ENCODE measurements around the gene TSPO2.
A peak's percentile ranks its signal among the peaks of the same experiment; 100 is the strongest.

The TSPO2 gene

DNA sequence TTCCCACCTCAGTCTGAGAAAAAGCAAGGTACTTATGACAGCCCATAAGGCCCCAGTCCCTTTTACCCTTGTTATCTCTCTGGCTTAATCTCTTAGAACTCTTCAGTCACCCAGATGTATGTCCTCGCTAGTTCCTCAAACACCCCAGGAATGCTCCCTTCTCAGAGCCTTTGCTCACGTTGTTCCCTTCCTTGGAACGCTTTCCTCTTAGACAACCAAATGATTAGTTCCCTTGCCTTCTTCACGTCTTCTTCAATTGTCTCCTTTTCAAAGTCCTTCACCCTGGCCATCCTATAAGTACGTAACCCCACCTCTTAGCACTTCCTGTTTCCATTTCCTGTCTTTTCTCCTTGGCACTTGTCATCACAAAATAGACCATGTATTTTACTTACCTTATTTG, 9.6 kb downstream of the TSPO2 start:
- no peak for DNase-seq (ENCODE audit: low read depth)

DNA sequence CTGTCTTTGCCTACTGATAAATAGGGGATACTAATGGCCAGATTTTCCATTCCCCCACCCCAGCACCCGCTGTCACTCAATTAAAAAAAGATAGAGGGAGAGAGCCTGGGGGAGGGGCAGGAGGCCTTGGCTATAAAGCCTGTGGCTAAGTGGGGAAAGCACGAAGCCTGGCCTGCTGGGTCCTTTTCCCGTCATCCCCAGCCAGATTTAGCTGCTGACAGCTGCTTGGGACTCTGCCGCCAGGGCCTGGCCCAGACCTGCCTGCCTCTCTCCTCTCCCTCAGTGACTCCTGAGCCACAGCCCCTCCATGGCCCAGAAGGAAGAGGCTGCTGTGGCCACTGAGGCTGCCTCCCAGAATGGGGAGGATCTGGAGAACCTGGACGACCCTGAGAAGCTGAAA, 10.8 kb downstream of the TSPO2 start, which contains the start of gene APOBEC2:
APOBEC2 (plus strand) TSS at position 162 of the 400 bp plus-strand sequence; CDS start at position 308, 146 bp downstream.
- DNase-seq (ENCODE audit: low read depth): no peak

DNA sequence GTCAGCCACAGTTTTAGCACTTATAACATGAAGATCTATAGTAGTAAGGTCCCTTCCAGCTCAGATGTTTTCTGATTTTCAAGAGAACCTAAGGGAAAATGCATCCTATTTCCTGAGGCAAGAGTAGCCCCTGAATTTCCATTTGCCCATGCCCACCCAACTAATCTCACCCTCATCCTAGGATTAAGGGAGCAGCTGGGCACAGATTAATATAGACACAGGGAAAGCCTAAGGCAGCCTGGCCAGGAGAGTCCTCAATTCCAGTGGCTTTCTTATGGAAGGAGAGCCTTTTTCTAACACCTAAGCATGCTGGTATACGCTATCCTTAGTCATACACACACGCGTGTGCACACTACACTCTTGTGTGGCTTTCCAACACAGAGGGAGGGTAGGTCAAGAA, 12.2 kb downstream of the TSPO2 start:
- DNase-seq (ENCODE audit: low read depth): no peak

DNA sequence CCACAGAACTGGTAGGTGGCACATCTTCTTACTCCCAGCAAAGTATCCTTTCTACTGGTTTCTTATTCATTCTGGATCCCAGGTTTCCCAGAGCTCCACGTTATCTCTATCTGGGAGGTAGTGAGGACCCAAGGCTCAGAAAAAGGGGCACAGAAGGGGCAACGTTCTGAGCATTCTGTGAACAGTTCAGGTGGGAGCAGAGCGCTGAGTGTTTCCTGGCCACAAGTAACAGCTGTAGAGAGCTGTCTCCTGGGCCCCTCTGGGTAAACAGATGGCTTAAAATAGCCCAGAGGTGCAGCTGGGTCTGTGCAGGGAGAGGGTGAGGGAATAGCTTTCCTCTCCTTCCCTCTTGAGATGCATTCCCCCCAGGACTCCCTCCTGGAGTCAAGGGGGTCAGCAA, 12.9 kb downstream of the TSPO2 start:
- DNase-seq (ENCODE audit: low read depth): no peak

DNA sequence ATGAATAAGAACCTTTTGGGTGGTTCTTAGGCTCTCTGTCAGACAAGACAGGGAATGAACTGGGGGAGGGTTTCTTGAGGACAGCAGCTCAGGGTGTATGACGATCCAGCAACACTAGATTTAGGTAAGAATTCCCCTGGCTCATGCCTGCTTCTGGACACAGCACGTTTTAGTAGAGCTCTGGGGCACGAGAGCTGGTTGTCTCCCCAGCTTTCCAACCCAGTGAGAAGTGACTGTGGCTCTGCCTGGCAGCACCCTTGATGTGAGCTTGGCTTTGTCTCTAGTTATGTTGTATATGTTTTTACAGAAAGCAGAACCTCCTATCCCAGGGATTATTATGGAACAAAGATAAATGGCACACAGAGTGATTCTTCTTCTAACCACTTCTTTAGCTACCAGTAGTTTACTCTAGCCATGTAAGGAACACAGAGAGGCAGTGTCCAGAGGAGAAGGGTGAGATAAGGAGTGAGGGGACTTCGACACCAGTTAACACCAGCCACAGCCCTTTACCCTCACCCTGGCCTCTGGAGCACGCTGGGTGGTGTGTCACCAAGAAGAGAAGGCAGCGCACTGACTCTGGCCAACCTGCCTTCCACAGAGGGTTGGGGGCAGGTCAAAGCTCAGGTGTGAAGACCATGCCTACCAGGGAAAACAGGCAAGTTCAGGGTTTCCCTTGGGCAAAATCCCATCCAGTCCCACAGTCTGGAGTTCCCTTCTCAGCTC, 14.7 kb downstream of the TSPO2 start:
- DNase-seq (ENCODE audit: low read depth): no peak

DNA sequence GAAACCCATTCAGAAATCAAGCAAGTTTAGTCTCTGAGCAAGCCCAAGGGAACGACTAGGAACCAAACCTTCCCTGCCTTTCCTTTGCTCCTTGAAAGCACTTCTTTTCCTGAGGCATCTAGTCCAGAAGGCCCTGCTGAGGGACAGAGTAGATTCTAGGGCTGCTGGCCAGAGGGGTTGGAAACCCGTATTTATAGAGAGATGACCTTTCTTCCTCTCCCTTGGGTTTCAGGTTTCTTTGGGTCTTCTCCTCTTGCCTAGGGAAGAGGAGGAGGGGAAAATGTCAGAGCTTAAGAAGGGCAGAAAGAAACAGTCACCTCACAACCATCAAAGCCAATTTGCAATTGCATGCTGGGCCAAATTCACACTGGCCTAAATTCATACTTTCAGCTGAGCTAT, 16.5 kb downstream of the TSPO2 start:
- no peak for DNase-seq (ENCODE audit: low read depth)

DNA sequence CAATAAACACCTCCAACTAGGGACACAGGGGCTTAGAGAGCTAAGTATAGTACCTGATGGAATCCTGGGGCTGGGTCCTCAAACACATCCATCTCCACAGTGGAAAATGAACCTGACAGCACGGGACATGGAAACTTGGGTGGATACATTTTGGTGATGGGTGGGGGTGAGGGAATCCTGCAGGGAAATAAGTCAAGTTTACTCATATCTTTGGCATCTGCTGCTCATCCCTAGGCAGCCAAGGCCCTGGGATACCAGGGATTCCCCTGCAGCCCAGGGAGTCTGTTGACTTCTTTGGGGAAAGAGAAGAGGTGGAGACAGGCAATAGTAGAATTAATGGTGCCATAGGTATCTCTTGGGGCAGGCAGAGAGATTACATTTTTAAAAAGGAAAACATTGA, 17.3 kb downstream of the TSPO2 start:
- no peak for DNase-seq (ENCODE audit: low read depth)

DNA sequence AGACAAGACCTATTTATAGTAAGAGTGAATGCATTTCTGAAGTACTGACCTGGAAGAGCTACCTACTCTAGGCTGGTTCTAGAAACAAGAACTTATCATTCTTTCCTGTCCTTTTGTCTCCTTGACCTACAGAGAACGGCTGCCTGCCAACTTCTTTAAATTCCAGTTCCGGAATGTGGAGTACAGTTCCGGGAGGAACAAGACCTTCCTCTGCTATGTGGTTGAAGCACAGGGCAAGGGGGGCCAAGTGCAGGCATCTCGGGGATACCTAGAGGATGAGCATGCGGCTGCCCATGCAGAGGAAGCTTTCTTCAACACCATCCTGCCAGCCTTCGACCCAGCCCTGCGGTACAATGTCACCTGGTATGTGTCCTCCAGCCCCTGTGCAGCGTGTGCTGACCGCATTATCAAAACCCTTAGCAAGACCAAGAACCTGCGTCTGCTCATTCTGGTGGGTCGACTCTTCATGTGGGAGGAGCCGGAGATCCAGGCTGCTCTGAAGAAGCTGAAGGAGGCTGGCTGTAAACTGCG, 19.0 kb downstream of the TSPO2 start:
- no peak for DNase-seq (ENCODE audit: low read depth)

DNA sequence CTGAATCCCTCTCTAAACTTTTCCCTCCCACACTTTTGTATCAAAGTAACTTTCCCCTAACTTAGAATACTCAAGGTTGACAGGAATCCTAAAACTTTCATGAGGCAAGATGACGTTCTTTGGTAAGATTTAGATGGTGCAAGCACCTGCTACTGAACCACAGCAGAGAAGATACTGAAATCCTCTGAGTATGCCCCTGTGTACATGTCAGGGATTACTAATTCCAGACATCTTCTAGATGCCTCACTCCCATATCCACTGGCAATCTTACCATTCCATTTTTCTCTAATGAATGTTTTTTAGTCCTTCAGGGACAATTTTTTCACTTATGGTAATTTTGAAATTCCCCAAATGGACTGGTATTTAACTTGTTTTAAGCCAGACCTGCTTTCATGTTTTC, 19.8 kb downstream of the TSPO2 start:
- DNase-seq (ENCODE audit: low read depth): no peak

DNA sequence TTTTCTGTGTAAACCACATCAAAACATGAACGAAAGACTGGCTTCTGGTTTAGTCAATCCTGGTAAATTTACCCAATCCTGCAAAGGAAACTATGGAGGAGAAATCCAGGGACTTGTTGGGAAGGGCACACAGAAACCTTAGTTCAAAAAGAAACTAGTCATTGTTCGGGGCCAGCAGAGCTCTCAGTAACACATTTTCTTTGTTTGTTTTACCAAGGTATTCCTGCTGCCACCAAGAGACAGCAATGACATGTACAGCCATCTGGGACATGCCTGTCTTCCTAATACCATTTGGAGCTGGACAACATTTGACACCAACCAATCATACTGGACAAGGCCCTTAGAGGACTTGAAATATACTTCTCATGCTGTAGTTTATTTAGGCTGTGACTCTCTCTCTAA, 21.6 kb downstream of the TSPO2 start:
- DNase-seq (ENCODE audit: low read depth): no peak

DNA sequence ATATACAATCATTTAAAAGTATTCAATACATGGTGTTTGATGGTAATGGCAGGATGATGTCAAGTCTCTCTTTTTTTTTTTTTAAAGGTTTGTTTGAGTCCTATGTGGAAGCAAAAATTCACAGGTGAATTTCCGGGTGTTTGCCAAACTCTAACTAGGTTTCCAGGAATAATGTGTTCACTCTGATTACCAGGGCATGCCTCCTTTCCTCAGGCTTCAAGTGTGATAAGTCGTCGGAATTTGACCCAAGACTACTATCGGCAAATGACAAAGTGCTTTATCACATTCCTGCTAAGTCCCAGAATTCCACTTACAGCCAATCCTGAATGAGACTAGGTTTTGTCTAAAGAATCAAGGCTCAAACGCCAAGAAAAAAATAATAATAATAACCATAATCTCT, 22.6 kb downstream of the TSPO2 start:
- no peak for DNase-seq (ENCODE audit: low read depth)

DNA sequence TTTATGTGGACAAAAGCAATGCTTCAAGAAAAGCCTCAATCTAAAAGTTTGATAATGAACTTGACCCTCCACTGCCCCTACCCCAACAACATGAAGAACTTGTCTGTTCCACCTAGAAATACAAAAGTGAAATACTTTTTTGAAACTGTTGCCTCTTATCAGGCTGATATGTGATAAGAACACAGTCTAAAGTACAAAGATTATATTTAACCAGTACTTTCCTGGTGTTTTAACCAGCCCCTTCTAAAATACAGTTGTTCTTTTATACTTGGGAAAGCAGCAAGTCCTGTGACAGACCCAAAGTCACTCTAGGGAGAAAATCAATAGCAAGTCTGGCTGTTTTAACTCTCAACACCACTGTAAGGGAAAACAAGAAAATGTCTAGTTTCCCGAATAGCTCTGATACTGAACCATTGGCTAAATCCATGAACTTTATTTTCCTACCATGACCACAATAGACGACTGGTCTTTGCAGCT, 23.3 kb downstream of the TSPO2 start:
- no peak for DNase-seq (ENCODE audit: low read depth)

DNA sequence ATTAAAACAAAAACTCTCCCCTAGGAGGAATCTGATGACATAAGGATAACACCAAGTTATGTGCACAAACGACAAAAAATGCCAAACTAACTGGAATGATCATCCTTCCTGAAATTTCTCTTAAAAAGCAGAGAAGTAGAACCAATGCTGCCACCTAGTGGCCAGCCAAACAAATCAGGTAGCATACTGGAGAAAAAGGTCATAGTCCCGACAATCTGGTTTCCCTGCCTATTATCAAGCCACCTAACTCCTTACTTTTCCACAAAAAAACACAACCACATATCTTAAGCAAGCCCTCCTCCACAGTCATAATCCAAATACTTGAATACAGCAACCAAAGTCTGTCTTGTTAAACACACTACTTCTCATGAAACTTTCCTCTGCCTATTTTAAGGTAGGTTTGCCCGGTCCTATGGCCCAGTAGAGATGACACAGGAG, 24.6 kb downstream of the TSPO2 start:
- peak; percentile 78 for DNase-seq (ENCODE audit: low read depth)

DNA sequence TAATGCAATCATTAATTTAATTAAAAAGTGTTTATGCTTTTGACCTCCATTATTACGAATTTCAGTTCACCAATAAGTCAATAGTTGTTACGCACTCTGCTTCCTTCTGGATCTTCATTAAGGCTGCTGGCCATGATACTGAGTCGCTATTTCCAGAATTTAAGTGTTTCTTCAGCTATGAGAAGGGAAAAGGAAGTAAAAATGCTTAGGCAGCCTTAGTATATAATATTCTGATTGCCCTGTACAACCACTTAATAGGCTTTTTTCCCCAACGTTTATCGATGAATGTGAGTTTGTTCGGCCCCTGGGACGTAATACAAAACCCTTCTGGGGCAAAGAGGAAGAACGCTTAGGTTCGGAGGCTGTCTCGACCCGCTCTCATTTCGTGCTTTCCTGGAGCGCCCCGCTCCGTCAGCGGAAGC, 29.2 kb downstream of the TSPO2 start:
- DNase-seq (ENCODE audit: low read depth): no peak

DNA sequence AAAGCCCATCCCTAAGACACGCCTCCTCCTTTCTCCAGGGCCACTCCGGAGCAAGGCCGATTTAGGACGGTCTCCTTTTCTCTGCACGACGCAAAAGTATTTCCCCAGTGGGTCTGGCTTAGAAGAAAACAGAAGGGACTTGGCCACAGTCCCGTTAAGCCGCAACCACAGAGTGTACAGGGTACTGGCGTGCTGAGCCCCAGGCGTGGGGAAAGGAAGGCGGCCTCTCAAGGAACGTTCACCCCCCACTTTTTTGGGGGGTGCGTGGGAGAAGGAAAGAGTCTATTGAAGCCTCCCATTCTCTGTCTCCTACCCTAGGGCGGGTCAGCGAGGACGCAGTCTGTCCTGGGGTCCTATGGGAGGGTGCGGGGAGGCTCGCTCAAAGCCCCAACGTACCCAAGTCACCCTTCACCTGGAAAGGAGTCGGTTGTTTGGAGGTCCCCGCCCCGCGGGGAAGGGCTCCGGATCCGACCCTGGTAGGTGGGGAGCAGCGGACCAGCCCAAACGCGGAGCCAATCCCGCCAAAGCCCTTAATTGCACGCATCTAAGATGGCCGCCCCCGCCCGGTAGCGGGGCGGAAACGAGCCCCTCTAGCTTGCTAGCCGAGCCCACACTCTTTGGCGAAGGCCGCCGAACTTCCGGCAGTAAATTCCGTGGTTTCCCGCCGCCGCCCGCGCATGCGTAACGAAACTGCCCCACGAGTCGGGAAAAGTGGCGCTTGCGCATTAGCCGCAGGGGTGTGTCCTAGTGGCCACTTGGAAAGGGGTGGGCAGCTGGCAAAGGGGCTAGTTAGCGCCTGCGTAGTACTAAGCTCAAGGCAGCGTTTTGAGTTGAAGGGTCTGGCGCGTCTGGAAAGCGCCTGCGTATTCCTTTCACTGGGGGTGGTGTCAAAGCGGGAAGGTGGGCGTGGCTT, 29.9 kb downstream of the TSPO2 start, which contains the start of gene OARD1:
OARD1 (minus strand) TSS at position 434 of the 913 bp plus-strand sequence. CDS start 722 bp downstream, outside the sequence.
- peak; percentile 100 for DNase-seq (ENCODE audit: low read depth)

DNA sequence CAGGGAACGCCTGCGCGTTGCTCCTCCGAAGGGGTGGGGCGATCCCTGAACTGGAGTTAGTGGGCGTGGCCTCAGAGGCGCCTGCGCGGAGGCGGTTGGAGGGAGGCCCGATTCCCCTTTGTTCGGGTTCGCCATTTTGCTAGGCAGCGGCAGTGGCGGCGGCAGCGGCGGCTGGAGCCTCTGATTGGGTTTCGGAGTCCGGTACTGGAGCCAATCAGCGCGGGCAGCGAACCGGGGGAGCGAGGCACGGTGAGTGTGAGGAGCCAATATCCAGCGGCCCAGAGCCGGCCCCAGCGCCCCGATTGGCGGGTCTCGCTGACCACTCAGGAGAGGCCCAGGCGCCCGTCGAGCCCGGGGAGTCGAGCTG, 30.6 kb downstream of the TSPO2 start, which contains the start of gene NFYA:
NFYA (plus strand) TSS at position 139 of the 367 bp plus-strand sequence. CDS start 6,116 bp downstream, outside the sequence.
- no peak for DNase-seq (ENCODE audit: low read depth)

DNA sequence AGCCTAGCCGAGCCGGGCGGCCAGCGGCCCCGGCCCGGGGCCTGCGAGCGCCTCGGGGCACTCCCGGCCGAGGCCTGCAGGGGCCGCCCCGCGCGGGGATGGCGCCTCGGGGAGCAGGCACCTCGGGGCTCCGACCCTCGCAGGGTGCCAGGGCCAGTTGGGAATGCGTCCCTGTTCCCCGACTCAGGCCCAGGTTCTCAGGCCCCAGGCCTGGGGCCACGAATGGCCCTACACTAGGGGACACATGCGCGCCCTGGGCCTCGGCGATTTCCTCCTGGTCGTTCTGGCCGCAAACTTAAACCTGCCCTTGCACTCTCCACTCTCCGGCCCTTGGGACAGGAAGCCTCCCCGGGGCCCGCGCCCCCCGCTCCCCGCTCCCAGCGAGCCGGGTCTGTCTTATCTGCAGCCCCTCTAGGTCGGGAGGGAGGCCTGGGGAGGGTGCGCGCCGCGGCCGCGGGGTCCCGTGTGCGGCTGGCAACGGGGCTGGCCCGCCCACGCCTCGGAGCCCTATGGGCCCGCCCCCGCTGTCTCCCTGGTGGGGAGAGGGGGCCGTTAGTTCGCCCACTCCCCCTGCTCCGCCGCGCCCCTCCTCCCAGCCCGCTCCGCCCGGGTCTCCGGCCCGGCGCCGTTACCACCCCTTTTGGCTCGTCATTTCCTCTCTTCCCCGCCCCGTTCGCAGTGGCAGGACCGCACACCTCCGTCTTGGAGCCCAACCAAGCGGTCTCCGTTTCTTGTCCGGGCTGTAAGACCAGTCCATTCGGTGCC, 31.1 kb downstream of the TSPO2 start:
- DNase-seq (ENCODE audit: low read depth): peak; percentile 59

DNA sequence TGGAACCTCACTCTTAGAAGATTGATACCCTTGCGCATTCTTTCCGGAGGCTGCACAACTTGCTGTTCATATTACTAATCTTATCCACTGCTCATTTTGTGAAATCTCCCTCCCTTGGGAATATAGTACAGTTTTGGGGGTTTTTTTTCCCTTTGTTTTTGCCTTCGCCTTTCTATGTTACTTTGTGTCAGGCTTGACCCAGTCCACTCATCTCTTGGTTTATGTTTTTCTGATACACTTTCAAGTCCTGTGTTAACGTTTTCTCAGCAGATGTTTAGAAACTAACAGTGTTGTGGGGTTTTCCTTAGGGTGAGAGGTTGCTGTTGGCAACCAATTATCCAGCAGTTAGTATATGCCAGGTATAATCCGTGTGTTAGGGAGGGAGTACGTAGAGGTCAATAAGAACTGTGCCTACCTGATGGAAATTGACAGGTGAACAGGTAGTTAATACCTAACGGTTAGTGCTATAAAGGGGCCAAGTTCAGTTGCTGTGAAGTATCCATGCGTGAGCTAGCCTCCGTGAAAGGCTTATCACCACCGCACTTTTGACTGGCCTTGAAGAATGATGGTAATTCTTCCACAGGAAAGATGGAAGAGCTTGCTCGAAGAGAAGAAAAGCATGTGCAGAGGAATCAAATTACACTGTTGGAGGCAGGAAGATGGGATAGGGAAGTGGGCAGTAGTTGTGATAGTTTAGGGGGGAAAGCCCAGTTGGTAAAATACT, 31.9 kb downstream of the TSPO2 start:
- no peak for DNase-seq (ENCODE audit: low read depth)

DNA sequence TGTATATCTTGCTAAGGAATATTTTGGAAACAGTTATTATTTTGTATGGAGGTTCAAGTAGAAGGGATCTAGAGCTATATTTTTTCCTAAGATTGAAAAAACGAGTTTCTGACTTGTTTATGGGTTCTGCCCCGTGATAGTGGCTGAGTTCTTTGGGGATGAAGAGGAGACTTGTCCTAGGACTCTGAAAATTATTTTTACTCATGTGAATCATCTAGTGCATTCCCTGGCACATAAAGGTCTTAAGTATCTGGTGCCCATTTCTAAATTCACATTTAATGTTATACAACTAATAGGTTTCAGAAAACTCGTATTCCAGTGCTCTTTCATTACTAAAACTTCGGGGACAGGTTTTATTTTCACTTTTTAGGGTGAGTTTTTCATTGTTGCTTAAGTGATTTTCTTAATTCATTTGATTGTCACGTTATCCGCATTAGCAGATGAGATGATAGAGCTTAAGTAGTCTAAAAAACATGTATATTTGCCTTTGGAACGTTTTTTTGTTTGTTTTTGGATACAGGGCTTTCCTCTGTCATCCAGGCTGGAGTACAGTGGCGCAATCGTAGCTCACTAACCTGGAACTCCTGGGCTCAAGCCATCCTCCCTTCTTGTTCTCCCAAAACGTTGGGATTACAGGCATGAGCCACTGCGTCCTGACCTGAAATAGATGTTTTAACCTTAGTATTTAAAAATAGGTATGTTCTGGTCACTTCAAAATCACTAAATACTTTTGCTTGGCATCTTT, 32.6 kb downstream of the TSPO2 start:
- DNase-seq (ENCODE audit: low read depth): no peak
